NOMO-1 (cell line): ENCODE data around the gene KIF22.
"Not testable (repeated sequence)": the region's sequence is repeated elsewhere in the genome, so short reads cannot be mapped to it uniquely, and the experiment has no call there.

Experiments used
- DNase-seq, 2 experiments: peaks; one replicate each; lab custom pipeline; 2025; ENCODE audit not compliant: unreplicated experiment in 2 of 2; lab: John Stamatoyannopoulos, UW

The KIF22 gene

DNA sequence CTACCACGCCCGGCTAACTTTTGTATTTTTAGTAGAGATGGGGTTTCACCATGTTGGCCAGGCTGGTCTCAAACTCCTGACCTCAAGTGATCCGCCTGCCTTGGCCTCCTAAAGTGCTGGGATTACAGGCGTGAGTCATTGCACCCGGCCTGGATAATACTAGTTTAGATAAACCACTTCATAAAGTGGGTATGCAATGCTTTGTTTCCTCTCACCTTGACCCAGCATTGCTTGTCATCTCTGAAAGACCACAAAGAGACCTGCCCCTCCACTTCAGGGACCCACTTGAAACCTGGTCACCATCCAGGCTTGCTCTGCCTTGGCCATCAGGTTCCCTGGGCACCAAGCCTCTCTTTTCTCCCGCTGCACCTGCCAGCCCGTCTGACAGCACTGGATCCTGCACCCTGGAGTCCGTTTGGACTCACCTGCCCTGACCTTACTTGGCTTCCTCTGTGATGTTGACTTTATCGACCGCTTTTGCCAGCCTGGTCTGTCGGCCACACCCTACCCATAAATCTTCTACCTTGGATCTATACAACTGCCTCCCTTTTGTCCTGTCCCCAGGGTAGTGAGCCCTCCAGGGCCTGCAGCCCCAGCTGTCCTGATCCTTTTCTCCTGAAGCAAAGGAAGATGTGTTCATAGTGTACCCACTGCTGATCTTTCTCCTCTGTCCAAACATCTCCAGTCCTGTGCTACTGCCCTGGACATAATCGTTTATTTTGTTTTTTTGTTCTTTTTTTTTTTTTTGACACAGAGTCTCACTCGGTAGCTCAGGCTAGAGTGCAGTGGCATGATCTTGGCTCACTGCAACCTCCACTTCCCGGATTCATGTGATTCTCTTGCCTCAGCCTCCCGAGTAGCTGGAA, 25.2 kb upstream of the KIF22 start:
- DNase-seq: no peak

DNA sequence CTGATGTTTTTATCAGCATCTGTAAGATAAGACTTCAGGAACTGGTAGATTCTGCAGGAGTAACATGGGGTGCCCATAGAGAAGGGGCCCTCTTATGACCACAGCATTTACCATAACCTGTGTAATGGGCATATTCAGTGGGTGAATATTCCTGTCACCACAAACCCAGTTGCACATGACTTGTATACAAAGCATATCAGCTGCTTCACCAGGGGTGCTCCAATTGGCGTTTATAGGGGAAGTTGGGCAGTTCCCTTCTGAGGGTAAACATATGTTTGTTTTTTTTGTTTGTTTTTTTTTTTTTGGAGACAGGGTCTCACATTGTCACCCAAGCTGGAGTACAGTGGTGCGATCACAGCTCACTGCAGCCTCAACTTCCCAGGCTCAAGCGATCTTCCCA, 24.0 kb upstream of the KIF22 start:
- DNase-seq: no peak

- DNase-seq: no peak
Observed at GRCh38 chr16:29767062-29767461, 23.5 kb upstream of the KIF22 start.

- no peak for DNase-seq
Observed at GRCh38 chr16:29769507-29769906, 21.0 kb upstream of the KIF22 start.

DNA sequence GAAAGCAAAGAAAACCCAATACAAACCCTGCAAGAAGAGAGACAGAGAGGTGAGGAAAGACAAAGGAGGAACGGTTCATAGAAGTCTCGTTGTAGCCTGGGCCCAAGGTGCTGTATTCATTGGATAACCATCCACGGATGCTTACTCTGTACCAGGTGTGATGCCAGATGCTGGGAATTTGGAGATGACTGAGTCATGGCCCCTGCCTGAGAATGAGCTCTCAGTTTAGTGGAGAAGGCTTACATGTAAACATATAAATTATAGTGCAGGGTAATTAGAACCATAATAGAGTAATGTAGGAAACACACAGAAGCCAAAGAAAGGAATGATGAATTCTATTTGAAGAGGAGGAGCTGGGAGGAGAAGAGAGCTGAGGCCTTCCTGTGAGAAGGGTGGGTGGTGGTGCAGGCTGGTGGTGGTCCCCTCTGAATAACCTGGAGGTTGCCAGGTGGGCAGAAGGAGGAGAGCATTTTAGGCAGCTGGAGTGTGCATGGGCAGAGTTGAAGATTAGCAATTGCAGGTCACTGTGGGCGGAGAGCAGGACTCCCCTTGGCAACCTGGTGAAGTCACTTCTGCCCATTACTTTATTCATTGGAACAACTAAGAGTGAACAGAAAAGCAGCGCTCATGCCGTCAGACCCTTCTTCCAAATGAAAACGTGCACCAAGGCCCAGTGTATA, 20.2 kb upstream of the KIF22 start:
- no peak for DNase-seq

GRCh38 chr16:29772330-29772729, 18.2 kb upstream of the KIF22 start:
- not testable (repeated sequence) for DNase-seq

DNA sequence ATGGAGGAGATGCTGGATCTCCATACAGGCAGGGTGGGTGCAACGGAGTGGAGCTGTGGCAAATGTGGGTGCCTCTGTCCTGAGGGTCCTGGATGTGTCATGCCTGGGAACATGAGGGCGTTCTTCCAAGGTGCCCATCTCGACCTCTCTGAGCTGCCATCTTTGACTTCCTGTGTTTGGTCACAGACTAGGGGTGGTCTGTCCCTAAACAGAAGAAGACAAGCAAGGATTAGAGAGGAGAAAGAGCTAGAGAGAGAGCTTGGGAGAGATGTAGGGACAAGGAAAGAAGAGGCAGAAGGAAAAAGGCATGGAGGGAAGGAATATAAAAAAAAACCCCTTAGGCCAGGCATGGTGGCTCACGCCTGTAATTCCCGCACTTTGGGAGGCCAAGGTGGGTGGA, 15.8 kb upstream of the KIF22 start:
- DNase-seq: no peak

DNA sequence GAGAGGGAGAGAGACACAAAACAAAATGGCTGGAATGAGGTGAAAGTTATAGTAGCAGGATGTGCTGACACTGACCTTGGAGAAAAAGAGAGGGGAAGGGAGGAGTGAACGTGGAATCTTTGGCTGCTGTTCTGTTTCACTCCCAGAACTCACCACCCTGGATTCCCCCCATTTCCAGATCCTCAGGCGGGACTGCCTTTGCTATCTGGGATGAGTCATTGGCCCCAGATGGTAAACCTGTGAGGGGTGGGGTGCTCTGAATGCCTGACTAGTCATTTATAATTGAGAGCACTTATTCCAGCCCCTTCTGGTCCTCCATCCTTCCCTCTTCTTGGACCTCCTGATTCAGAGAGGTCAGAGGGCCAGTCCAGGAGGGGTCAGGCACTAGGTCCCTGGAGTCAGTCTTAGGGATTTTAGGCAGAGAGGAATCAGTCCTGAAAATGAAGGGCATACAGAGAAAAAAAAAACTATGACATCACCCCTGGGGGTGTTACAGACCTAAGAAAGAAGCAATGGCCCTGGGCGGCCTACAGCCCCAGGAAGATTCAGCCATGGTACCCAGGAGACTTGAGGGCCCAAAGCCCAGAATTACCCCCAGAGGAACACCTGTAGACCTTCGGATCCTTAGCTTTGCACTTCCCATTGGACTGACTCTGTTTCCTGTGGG, 14.7 kb upstream of the KIF22 start:
- no peak for DNase-seq

- no peak for DNase-seq
Observed at GRCh38 chr16:29777576-29778350, 12.8 kb upstream of the KIF22 start, which contains the start of gene ZG16. ZG16 (plus strand) TSS chr16:29778256; CDS start chr16:29779267, 1,011 bp downstream.

DNA sequence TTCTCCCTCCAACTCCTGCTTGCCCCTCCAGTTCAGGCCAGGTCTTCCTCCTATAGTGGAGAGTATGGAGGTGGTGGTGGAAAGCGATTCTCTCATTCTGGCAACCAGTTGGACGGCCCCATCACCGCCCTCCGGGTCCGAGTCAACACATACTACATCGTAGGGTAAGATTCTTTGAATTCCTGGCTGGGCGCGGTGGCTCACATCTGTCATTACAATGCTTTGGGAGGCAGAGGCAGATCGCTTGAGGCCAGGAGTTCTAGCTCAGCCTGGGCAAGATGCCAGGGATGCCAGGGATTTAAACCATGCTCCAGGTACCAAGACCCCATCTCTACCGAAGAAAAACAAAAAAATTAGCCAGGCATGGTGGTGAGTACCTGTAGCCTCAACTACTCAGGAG, 11.1 kb upstream of the KIF22 start:
- DNase-seq: no peak

- DNase-seq: not testable (repeated sequence)
Observed at GRCh38 chr16:29783094-29783953, 7.2 kb upstream of the KIF22 start.

GRCh38 chr16:29784157-29784556, 6.4 kb upstream of the KIF22 start:
- DNase-seq: no peak

GRCh38 chr16:29784901-29785500, 5.5 kb upstream of the KIF22 start:
- DNase-seq: no peak

DNA sequence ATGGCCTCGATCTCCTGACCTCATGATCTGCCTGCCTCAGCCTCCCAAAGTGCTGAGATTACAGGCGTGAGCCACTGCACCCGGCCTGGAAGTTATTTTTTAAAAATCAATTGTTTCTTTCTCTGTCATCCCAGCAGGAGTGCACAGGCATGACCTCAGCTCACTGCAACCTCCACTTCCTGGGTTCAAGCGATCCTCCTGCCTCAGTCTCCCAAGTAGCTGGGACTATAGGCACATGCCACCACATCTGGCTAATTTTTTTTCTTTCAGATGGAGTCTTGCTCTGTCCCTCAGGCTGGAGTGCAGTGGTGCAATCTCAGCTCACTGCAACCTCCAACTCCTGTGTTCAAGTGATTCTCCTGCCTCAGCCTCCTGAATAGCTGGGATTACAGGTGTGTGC, 3.4 kb upstream of the KIF22 start:
- not testable (repeated sequence) for DNase-seq

DNA sequence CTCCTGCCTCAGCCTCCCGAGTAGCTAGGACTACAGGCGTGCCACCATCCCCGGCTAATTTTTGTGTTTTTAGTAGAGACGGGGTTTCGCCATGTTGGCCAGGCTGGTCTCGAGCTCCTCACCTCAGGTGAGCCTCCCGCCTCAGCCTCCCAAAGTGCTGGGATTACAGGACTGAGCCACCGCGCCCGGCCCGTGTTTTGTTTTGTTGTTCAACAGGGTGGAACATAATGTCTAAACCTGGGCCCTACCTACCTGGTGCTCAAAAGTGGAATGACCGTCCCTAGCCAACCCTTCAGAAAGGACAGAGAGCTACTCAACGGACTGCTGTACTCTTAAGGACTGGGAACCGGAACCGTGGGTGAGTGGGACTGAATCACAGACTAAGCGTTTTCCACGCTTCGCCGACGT, 772 bp upstream of the KIF22 start:
- no peak for DNase-seq

DNA sequence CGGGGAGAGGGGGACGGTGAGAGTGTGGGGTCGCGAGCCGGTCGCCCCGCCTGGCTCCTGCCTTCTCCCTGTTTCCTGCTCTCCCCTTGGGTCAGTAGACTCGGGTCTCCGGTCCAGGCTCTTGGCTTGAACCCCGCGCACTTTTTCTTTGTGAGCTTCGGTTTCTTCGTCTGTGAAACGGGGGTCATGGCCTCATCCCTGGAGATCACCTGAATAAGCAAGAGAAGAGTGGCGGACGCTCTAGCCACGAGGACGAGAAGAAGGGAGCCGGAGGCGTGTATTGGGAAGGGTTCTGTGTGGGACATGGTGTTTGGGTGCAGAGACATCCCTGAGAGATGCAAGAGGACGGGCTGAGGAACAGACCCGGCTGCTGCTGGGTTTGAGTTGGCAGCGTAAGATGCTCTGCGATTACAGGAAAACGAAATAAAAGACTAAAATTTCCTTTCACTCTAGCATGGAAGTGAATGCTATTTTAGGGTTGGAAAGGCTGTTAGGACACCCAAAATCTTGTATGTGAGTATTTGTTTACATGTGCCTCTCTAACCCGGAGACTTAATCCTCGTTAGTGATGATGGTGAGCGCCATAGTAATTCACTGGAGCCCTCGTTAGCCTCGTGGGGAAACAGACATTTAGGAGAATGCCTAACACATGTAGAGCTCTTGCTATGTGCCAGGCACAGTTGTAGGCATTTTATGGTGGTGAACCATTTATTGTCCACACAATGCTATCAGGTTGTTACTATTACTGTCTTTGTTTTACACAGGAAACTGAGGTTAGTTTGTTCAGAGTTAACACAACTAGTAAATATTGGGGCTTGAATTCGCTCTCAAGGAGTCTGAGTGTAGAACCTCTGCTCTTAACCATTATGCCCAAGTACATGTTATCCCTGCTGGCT, 646 bp downstream of the KIF22 start:
- peak in 1 of 2 experiments; percentile 23 for DNase-seq

DNA sequence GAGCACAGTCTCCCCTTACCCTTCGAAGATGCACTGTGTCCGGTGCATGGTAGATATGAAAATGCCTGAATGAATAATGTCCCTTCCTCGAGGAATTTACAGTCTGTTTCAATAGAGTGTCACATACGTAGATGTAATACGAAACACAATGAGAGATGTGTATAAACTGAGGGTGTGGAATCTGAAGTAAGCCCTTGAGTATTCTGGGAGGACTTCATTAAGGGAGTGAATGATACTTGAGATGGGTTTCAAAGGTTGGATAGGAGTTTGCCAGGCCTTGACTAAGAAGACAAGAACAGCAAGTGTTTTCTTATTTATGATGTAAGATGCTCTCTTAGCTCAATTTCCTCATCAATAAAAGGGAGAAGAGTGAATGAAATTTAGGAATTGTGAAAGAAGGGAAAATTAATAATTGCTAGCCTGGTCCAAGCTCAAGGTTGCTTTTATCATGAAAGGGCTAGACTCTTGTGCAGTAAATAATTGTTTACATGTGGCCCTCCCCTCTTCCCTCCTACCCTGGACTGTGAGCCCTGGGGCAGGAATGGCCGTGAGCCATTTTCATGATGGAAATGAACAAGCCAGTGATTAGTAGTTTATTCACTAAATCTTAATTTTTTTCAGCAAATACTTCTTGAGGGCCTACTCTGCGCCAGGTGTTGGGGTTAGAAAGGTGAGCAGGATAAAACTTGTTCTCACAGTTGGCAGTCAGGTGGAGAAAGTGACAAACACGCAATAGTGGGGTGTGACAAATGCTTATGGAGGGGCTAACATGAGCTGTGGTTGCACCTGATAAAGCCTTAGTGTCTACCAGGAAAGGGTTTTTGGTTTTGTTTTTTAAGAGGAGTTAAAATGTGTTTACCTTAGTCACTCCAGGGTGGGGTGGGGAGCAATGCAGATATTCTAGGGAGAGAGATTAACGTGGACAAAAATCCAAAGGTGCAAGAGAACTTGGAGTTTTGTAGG, 1.6 kb downstream of the KIF22 start:
- no peak for DNase-seq
